Measurements from ENCODE around the gene CRIM1. TPM values are rescaled to one million over a fixed set of nuclear protein-coding genes. Genes with fewer than 3 reads are reported as not detected.

Gene CRIM1
- total and polyA plus RNA-seq, 4 donors = 2.2 to 22.1 (median 9.6) TPM

DNA sequence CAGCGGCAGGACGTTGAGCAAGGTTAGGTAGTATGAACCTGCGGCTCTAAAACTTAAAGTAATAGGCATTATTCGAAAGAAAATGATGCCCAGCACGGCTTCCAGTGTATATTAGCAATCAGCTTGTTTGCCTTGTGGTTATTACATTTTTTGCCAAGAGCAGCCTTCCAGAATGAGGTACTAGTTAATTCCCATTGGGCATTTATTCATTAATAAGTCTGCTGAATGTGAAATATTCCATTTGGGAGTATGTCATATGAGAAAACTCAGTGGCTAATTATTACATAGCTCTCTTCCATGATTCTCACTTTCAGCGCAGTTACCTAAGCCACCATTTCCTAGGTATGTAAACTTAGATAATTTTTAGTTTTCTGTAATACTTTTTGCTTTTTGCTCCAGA lies 12.9 kb downstream of the CRIM1 start:
- TF ChIP-seq, protein P1, sequence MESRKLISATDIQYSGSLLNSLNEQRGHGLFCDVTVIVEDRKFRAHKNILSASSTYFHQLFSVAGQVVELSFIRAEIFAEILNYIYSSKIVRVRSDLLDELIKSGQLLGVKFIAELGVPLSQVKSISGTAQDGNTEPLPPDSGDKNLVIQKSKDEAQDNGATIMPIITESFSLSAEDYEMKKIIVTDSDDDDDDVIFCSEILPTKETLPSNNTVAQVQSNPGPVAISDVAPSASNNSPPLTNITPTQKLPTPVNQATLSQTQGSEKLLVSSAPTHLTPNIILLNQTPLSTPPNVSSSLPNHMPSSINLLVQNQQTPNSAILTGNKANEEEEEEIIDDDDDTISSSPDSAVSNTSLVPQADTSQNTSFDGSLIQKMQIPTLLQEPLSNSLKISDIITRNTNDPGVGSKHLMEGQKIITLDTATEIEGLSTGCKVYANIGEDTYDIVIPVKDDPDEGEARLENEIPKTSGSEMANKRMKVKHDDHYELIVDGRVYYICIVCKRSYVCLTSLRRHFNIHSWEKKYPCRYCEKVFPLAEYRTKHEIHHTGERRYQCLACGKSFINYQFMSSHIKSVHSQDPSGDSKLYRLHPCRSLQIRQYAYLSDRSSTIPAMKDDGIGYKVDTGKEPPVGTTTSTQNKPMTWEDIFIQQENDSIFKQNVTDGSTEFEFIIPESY (IDR thresholded peaks at IDR 0.05) = no peak
- TF ChIP-seq RAD21 (IDR thresholded peaks at IDR 0.05) (no peak), GABPA (IDR thresholded peaks at IDR 0.05 in 1 of 2, conservative IDR thresholded peaks at IDR 0.05 in 1 of 2) (no peak), TAF1 (conservative IDR thresholded peaks at IDR 0.05) (no peak), JUND (IDR thresholded peaks at IDR 0.05) (no peak), HNF4A (conservative IDR thresholded peaks at IDR 0.05) (no peak), NR2F2 (IDR thresholded peaks at IDR 0.05) (no peak), RXRA (IDR thresholded peaks at IDR 0.05) (no peak), FOXA2 (IDR thresholded peaks at IDR 0.05) (no peak), SP1 (IDR thresholded peaks at IDR 0.05) (no peak), YY1 (IDR thresholded peaks at IDR 0.05) (no peak), EGR1 (IDR thresholded peaks at IDR 0.05; ENCODE audit: low read depth in 2 of 2) (no peak), FOXA1 (IDR thresholded peaks at IDR 0.05) (no peak), HNF4G (IDR thresholded peaks at IDR 0.05) (no peak)
- TF ChIP-seq, protein P2, sequence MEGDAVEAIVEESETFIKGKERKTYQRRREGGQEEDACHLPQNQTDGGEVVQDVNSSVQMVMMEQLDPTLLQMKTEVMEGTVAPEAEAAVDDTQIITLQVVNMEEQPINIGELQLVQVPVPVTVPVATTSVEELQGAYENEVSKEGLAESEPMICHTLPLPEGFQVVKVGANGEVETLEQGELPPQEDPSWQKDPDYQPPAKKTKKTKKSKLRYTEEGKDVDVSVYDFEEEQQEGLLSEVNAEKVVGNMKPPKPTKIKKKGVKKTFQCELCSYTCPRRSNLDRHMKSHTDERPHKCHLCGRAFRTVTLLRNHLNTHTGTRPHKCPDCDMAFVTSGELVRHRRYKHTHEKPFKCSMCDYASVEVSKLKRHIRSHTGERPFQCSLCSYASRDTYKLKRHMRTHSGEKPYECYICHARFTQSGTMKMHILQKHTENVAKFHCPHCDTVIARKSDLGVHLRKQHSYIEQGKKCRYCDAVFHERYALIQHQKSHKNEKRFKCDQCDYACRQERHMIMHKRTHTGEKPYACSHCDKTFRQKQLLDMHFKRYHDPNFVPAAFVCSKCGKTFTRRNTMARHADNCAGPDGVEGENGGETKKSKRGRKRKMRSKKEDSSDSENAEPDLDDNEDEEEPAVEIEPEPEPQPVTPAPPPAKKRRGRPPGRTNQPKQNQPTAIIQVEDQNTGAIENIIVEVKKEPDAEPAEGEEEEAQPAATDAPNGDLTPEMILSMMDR (IDR thresholded peaks at IDR 0.05; ENCODE audit: low read depth, low read length, missing input control) = no peak
- TF ChIP-seq, protein P3, sequence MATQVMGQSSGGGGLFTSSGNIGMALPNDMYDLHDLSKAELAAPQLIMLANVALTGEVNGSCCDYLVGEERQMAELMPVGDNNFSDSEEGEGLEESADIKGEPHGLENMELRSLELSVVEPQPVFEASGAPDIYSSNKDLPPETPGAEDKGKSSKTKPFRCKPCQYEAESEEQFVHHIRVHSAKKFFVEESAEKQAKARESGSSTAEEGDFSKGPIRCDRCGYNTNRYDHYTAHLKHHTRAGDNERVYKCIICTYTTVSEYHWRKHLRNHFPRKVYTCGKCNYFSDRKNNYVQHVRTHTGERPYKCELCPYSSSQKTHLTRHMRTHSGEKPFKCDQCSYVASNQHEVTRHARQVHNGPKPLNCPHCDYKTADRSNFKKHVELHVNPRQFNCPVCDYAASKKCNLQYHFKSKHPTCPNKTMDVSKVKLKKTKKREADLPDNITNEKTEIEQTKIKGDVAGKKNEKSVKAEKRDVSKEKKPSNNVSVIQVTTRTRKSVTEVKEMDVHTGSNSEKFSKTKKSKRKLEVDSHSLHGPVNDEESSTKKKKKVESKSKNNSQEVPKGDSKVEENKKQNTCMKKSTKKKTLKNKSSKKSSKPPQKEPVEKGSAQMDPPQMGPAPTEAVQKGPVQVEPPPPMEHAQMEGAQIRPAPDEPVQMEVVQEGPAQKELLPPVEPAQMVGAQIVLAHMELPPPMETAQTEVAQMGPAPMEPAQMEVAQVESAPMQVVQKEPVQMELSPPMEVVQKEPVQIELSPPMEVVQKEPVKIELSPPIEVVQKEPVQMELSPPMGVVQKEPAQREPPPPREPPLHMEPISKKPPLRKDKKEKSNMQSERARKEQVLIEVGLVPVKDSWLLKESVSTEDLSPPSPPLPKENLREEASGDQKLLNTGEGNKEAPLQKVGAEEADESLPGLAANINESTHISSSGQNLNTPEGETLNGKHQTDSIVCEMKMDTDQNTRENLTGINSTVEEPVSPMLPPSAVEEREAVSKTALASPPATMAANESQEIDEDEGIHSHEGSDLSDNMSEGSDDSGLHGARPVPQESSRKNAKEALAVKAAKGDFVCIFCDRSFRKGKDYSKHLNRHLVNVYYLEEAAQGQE (IDR thresholded peaks at IDR 0.05) = no peak
- TF ChIP-seq, protein P4, sequence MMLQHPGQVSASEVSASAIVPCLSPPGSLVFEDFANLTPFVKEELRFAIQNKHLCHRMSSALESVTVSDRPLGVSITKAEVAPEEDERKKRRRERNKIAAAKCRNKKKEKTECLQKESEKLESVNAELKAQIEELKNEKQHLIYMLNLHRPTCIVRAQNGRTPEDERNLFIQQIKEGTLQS (IDR thresholded peaks at IDR 0.05) = no peak
- TF ChIP-seq, protein P5, sequence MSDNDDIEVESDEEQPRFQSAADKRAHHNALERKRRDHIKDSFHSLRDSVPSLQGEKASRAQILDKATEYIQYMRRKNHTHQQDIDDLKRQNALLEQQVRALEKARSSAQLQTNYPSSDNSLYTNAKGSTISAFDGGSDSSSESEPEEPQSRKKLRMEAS (IDR thresholded peaks at IDR 0.05) = no peak
- Histone ChIP-seq H3K4me1 (ENCODE audit: control insufficient read depth in 4 of 4, insufficient read depth in 4 of 4, low read length in 3 of 4) (peaks cover 0 to 2% (median 0%) of the 10 kb centered on the region in 4 donors), H3K9ac (ENCODE audit: low read depth in 1 of 2, low read length in 2 of 2) (no peak overlapping the region), H3K4me3 (ENCODE audit: low read depth in 1 of 3, low read length in 3 of 3) (no peak overlapping the region), H3K27me3 (ENCODE audit: control insufficient read depth in 4 of 4, insufficient read depth in 4 of 4, low read length in 3 of 4) (peaks cover 0 to 3% (median 0%) of the 10 kb centered on the region in 4 donors), H3K9me3 (ENCODE audit: control insufficient read depth in 4 of 4, low read length in 3 of 4) (no peaks in the 10 kb centered on the region), H3K27ac (ENCODE audit: low read depth in 1 of 2, low read length in 2 of 2) (no peak overlapping the region), H3K36me3 (ENCODE audit: control insufficient read depth in 4 of 4, insufficient read depth in 3 of 4, low read depth in 1 of 4, low read length in 3 of 4) (no peaks in the 10 kb centered on the region)
- no peak for DNase-seq (ENCODE audit: low spot score)
- 81% methylated on average over 6 of the region's 6 CpGs for whole genome bisulfite sequencing
